GF-D8 (cell line): ENCODE measurements around the gene CRTC3.

Experiments used
- DNase-seq: peaks from one replicate; lab custom pipeline; 2025; lab: John Stamatoyannopoulos, UW

Gene CRTC3

GRCh38 chr15:90593499-90594158 lies 63.9 kb downstream of the CRTC3 start:
- DNase-seq = no peak

- DNase-seq = no peak
These were observed 64.6 kb downstream of the CRTC3 start for GRCh38 chr15:90594301-90594738.

GRCh38 chr15:90595763-90596155 lies 66.0 kb downstream of the CRTC3 start:
- no peak for DNase-seq

GRCh38 chr15:90596943-90597342 lies 67.2 kb downstream of the CRTC3 start:
- no peak for DNase-seq

GRCh38 chr15:90597577-90597976 lies 67.9 kb downstream of the CRTC3 start:
- peak; percentile 39 for DNase-seq

- DNase-seq = no peak
These were observed 68.4 kb downstream of the CRTC3 start for GRCh38 chr15:90598031-90598577.

GRCh38 chr15:90598679-90599078 lies 69.0 kb downstream of the CRTC3 start:
- no peak for DNase-seq

GRCh38 chr15:90599116-90599515 lies 69.4 kb downstream of the CRTC3 start:
- no peak for DNase-seq

- DNase-seq = no peak
These were observed 69.9 kb downstream of the CRTC3 start for GRCh38 chr15:90599644-90600043.

GRCh38 chr15:90600954-90601353 lies 71.2 kb downstream of the CRTC3 start:
- DNase-seq = no peak

GRCh38 chr15:90603893-90604292 lies 74.2 kb downstream of the CRTC3 start:
- DNase-seq = no peak

GRCh38 chr15:90606641-90607040 lies 76.9 kb downstream of the CRTC3 start:
- no peak for DNase-seq

- DNase-seq = no peak
These were observed 77.6 kb downstream of the CRTC3 start for GRCh38 chr15:90607361-90607760.

- DNase-seq = no peak
These were observed 79.8 kb downstream of the CRTC3 start for GRCh38 chr15:90609242-90610180.

- no peak for DNase-seq
These were observed 80.5 kb downstream of the CRTC3 start for GRCh38 chr15:90610190-90610589.

GRCh38 chr15:90611157-90611556 lies 81.4 kb downstream of the CRTC3 start:
- no peak for DNase-seq

GRCh38 chr15:90617171-90617570 lies 87.4 kb downstream of the CRTC3 start:
- DNase-seq = no peak

- DNase-seq = no peak
These were observed 88.0 kb downstream of the CRTC3 start for GRCh38 chr15:90617668-90618097.

GRCh38 chr15:90618330-90619125 lies 88.8 kb downstream of the CRTC3 start:
- no peak for DNase-seq

- DNase-seq = no peak
These were observed 89.7 kb downstream of the CRTC3 start for GRCh38 chr15:90619468-90619867.

- DNase-seq = no peak
These were observed 90.2 kb downstream of the CRTC3 start for GRCh38 chr15:90619939-90620338.
